ENCODE measurements around the gene RIMS1.

RIMS1 gene

GRCh38 chr6:71886184-71887005 is at the start of gene RIMS1:
Gene RIMS1, plus strand, starts transcription at chr6:71886550. Its CDS starts 474 bp downstream, at chr6:71887024.
- DNase-seq, result peak; percentile 64

DNA sequence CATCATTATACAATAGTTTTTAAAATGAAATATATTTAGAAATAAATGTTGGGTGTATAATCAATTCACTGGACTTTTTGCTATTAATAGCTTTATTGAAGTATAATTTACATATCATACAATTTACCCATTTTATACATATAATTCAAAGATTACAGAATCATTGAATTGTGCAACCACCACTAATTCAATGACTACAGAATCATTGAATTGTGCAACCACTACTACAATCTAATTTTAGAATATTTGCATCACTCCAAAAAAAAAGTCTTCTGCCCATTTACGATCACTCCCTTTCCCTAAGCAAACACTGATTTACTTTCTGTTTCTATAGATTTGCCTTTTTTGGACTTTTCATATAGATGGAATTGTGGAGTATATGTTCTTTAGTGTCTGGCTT is 35.1 kb upstream of the RIMS1 start:
- no peak for DNase-seq

GRCh38 chr6:71852948-71853347 is 33.4 kb upstream of the RIMS1 start:
- DNase-seq, result no peak

DNA sequence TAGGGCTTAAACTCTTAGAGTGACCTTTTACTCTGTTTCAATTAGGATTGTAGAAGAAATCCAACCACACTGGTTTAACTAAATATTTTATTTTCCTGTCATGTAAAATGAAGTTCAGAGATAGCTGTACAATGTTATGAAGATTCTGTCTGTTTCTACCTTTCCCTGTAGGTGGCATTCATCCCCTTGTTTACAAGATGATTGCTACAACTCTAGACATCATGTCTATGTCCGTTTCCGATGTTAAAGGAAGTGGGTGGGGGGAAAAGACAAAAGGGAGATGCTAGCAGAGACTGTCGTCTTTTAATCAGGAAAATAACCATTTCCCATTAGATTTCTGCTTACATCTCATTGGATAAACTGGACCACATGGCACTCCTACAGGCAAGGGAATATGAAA is 30.9 kb upstream of the RIMS1 start:
- DNase-seq, result peak; percentile 34

GRCh38 chr6:71879016-71879415 is 7.3 kb upstream of the RIMS1 start:
- no peak for DNase-seq

GRCh38 chr6:71887006-71887743 is 825 bp downstream of the RIMS1 start:
- DNase-seq, result no peak

DNA sequence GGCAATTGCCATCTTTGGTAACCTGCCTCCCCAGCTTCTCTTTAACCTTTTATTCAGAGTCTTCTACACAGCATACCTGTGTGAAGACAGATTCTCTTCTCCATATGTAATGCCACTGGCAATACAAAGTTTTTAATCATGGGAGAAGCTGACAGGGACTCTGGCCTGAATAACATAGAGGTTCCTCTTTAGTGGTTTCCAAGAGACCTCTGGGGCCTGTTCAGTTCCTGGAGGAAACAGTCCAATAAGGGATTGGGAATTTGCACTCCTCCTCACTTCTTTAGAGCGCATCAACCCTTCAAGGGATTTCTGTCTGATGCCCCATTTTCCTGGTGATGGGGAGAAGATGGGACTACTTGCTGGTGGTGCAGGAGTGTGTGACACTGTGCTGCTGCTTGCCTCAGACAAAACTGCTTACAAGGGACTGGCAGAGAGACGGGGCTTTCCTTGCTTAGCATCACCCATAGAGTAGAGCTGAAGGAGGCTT is 1.4 kb downstream of the RIMS1 start:
- no peak for DNase-seq

- DNase-seq, result no peak
Observed at GRCh38 chr6:71888756-71889340, 2.5 kb downstream of the RIMS1 start.

DNA sequence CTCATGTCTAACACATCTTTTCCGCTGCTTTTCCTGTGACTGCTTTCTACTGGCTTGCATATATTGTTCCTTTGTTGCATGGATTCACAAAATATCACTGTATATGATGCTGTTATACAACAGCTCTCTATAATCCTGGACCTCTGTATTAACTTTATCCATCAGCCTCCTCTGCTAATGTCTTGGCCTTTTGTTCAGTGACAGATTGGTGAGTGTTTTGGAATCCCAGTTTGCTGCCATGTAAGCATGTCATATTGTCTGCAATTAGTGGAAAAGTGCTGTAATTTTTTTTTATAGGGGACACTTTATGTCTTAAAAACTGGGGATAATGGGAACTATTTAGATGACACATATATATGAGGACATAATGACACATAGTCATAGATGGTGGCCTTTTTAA is 3.0 kb downstream of the RIMS1 start:
- no peak for DNase-seq

GRCh38 chr6:71892641-71893040 is 6.3 kb downstream of the RIMS1 start:
- DNase-seq, result no peak

DNA sequence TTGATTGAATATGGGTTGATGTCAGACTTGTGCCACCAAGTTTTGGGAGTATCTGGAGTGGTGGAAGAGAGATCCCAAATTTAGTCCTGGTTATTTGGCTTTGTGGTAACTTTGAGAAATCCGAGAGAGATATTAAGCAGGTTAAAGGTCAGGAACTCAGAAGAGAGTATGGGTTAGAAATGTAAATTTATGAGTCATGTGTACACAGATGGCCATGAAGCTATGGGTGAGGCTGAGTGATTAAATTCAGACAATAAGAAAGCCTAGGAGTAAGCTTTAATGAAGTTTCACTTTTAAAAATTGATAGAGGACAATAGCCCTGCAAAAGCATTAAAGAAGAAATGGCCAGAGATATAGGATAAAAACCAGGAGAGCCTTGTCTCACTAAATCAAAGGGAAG is 14.3 kb downstream of the RIMS1 start:
- DNase-seq, result no peak

GRCh38 chr6:71902261-71902660 is 15.9 kb downstream of the RIMS1 start:
- no peak for DNase-seq

- no peak for DNase-seq
Observed at GRCh38 chr6:71906813-71907212, 20.5 kb downstream of the RIMS1 start.

DNA sequence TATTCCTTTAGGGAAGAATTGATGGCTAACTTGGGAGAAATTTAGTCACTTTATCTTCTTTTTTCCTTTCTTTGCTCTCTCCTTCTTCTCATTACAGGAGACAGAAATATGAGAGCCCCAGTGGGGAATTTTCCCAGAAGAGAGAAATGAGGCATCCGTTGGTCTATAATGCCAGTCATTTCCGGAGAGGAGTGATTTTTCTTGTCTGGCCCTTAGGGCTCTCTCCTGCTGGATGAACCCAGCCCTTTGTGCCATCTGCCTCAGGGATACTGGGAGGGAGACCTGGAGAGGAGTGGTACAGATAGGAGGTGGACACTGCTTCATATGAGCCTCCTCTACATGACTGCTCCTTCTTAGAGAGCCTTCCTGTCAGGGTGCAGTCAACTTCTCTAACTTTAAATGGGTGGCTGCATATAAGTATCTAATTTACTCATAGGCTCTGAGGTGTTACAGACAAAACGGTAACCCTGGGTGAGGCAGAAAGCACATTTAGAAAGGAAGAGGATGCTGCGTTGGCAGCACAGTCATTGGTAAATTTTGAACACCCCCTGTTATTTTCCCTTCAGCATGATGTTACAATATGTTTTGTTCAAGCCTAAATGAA is 21.9 kb downstream of the RIMS1 start:
- no peak for DNase-seq

DNA sequence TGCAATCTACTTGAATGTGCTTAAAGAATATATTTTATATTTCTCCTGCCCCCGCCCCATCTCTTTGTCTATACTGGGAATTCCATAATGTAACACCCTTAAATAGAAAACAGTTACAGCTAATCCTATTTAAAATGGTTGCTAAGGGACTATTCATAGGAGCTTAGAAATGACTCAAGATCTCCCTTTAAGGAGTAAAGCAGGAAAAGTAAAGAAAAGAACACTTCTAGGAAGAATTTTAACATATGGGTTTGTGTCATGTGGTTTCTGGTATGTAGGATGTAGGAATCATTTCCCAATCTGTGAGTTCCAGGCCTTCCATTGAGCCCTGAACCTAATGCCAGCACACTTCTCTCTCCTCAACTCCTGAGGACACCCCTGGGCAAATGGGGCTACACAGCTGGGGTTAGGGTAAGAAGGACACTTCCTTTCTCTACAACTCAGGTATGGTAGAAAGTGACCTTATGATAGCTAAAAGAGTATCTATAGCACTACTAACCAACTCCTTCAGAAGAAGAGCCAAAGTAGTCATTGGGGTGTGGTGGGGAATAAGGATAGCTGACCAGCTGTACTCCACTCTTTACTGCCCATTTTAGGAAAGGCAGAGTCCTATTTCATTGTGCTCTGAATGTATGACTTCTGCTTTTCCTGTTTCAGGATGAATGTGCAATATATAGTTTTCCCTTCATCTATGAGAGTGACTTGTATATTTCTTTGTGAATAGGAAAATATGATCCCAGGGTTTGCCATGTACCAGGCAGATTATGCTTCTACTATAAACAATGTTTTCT is 27.3 kb downstream of the RIMS1 start:
- DNase-seq, result no peak

GRCh38 chr6:71929047-71929446 is 42.7 kb downstream of the RIMS1 start:
- DNase-seq, result no peak

DNA sequence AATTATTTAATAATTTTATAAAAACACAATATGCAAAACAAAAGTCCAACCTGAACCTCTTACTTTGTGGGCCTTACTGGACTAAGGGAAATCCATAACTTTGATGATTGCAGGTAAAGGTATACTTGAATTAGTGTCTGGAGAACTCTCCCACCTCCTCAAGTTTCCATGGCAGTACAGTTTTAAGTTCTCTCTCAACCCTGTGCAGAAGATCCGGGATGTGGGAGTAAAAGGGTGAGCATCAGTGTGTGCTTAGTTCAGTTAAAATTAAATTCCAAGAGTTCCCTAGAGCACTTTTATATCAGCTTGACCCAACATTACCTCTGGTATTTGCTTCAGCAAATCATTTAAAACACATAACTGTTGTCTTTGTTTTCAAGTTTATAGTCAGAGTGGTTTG is 47.5 kb downstream of the RIMS1 start:
- DNase-seq, result no peak

GRCh38 chr6:71965404-71965803 is 79.1 kb downstream of the RIMS1 start:
- DNase-seq, result no peak

GRCh38 chr6:71967436-71967835 is 81.1 kb downstream of the RIMS1 start:
- DNase-seq, result no peak

DNA sequence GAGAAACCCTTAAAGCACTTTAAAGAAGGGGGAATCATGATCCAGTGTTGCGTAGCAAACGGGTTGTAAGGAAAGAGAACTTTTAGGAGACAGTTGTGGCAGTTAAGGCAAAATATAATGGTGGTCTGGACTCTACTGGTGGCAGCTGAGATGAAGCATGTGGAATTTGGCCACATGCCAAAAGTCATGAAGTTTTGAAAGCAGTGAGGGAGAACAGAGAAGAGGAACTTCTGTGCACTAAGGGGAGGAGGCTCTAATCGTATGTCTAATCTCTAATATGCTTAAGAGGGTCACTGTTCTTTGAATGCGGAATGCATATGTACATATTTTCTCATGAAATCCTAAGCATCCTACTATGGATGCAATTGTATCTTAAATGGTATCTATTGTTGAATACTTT is 91.5 kb downstream of the RIMS1 start:
- no peak for DNase-seq

DNA sequence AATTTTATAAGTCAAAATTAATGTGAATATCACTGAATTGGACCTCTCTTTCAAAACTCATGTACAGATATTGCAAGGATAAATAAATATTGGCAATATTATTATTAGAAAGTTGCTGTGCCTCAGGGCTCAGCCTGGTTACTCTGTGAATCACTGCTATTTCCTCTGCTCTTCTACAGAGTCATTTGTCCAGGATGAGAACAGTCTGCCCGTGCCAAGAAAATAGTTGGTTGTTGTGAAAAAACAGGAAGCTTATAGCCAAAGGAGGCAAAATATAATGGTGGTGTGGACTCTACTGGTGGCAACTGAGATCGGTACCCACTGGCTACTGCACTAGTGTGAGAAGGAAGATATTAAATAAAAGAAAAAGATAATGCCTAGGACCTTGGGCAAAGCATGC is 93.6 kb downstream of the RIMS1 start:
- no peak for DNase-seq

DNA sequence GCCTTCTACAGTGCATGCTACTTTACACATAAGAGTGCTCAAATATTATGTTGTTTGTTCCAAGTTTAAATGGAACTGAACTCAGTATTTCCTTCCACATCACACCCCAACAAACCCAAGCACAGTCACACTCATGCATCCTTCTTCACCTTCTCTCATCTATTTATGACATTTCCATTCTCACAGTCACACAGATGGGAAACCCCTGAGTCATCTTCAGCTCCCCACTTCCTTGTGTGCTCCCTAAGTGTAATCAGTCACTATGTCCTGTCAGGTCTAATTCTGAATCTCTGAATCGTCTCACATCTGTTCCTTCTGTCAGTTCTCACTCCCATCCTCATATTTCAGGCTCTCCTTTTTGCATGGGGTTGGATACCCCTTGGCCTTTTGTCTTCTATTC is 96.0 kb downstream of the RIMS1 start:
- DNase-seq, result no peak

DNA sequence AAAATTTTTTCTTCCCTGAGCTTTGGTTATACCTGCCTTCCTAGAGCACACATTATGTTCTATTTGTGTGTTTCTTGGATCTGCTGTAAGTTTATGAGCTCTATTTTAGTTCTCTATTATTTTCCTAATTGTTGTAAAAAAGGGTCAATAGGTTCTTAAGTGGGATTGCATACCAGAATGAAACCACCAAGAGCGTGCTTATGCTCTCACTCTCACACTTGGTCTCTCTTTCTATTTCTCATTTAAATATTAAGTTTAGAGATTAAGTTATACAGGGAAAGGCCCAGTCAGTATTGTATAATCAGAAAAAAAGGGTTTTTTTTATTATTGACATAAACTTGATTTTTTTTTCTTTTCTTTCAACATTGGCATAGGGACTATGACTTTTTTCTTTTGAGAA is 96.8 kb downstream of the RIMS1 start:
- DNase-seq, result no peak

All from COR-L47 (cell line).